Activated CD4-positive, alpha-beta T cell treated with anti-CD3 and anti-CD28 coated beads, Interleukin-2, Interleukin-4, amounts not matched to agents 100 ng/mL and 50 ng/mL, durations not matched to agents 16 hours and 8 hours (primary cell): Measurements from ENCODE around the gene FLNB.
A peak's percentile ranks its signal among the peaks of the same experiment; 100 is the strongest.

Experiments
- DNase-seq: peaks from one replicate; pipeline ENCODE4 v3.0.0-alpha.2; 2020; ENCODE audit warnings: low spot score

The FLNB gene

DNA sequence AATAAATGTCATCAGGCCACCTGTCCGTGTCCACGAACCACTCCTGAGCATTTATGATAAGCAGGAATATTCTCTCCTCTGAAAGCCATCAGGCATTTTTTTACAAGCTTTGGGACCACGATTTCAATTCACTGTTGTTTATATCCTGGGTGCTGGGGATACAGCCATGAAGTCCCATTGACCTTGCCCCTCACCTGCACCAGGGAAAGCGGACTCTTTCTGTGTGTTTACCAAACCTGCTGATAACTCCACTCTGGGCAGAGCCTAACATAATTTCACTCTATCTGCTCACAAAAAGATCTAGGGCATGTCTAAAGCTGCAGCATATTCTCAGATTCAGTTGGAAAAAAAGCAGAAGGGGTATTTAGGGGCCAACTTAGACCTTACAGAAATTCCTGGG, 197.8 kb downstream of the FLNB start:
- no peak for DNase-seq

DNA sequence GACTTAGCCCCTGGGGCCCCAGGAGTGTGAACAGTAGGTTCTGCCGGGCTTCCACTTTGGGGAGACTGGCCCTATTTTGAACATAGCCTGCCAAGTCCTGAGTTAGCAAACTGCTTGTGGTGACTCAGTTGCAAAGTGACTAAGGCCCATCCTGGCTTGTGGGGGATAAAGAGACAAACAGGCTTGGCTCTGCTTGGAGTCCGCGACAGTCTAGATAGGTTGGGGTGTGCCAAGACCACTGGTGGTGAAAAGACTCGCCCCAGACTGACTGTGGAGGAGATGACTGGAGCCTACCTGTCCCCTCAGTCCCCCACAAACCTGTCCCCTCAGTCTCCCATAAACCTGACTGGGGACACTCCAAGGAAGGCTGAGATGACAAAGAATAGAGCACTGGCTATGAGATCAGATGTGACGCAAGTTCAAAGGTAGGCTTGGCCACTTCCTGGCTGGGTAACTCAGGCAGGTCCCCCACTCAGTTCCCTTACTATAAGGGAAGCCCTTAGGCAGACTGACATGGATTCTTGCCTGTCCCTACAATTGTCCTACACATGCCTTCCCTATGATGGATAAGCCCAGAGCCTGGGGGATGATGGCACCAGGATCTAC, 198.3 kb downstream of the FLNB start:
- peak; percentile 50 for DNase-seq

DNA sequence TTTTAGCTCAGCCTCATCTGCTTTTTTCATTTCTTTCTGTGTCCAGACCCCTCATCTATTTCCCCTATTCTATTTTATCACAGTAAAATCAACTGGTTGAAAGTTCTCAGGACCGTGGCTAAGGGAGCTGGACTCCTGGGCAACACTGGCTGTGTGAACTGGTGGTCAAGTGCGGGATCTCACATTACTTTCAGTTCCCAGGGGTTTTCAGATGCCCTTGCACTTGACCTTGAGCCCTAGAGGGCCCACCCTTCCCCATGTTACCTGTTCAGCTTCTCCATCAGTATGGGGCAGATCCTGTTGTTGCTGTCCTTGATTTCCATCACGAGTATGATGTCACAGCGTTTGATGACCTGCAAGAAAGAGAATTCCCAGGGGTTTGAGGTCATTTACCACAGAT, 199.7 kb downstream of the FLNB start:
- no peak for DNase-seq

DNA sequence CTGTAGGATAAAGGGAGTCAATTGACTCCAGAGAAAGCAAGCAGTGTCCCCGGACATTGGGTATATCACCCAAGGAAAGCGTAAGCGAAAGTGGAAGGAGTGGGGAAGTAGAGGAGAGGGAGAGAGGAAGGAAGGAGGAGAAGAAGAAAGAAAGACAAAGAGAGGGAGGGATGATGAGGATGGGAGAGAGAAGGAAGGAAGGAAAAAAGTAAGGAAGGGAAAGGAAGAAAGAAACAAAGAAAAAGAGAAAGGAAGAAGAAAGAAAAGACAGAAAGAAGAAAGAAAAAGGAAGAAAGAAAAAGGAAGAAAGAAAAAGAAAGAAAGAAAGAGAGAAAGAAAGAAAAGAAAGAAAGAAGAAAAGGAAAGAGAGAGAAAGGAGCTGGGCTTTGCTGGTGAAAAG, 201.7 kb downstream of the FLNB start:
- DNase-seq: no peak

DNA sequence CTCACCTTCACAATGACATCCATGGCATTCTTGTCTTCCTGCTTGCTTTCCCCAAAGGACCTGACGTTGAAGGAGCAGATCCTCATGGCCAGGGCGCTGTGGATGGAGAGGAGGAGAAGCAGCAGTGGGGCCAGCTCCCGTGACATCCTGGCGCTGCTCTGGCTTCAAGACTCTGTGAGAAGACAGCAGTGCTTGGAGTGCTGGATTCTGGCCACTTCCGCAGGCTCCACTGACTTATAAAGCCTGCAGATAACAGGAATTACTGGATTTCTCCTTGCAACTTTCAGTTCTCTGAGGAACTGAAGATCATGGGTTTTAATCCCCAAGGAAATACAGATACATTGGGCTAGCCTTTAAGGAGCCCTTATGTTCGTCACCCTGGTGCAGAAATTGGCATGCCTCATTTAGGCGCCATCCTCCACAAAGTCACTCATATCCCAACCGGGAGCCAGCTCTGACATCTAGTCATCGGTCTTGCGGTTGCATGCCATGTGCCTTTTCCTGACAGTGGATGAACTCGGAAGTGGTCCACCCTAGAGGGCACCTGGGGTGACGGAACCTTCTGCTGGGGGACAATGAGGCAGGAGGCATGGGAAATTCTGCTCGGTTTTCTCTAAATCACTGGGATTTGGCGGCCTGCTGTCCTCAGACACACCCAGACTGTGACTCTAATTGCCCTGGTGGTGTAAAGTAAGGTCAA, 202.7 kb downstream of the FLNB start, which contains the start of gene DNASE1L3:
TSS of gene DNASE1L3 (minus strand) at position 212 of the 700 bp plus-strand sequence. CDS start at position 146, 66 bp downstream.
- no peak for DNase-seq

DNA sequence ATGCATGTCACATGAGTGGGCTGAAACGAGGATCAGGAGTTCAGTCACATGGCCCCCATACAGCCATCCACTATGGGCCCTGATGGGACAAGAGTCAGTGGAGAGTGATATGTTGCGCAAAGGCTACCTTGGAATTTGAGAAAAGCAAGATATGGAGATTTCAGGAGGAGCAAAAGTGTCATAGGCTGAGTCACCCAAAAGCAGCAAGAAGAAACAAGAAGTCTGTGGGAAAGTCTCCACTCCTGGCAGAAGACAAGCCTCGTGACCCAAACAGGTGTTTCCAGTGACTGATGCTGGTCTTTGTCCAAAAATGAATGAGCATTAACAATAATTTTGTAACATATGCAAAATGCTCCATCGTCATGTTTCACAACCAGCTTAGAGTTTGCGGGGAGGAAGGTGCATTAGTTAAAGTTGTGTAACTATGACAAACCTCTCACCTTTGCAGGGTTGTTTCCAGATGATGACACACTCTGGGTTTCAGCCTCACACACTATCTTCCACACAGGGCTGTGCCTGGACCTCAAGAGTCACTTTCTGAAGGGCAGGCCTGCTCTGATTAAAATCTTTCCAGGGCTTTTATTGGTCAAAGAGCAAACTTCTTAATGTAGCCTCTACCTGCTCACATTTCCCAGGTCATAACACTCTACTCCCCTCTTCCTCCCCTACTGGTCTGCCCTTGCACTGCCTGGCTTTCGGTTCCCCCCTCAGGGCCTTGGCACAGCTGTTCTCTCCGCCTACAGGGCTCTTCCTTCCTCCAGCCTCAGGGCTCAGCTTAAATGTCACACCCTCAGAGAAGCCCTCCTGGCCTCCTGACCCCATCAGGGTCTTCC, 206.5 kb downstream of the FLNB start:
- peak; percentile 76 for DNase-seq

DNA sequence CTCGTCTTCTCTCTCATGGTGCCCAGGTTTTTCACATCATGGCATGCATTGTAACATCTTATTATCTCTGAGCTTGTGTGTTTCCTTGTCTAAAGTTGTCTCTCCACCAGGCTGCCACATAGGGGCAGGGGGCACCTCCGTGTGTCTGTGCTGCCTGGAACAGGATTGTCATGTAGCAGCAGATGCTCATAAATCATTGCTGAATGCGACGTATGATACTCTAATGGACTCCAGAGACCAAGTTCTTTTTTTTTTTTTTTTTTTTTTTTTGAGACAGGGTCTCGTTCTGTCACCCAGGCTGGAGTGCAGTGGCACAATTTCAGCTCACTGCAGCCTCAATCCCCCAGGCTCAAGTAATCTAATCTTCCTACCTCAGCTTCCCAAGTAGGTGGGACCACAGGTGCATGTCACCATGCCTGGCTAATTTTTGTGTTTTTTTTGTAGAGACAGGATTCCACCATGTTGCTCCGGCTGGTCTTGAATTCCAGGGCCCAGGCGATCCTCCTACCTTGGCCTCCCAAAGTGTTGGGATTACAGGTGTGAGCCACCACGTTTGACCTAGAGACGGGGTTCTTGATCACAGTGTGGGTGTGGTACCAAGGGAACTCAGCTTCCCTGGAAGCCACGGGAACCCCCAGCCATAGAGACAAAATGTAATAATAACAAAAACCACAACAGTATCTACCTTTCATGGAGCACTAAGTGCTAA, 207.2 kb downstream of the FLNB start:
- no peak for DNase-seq

DNA sequence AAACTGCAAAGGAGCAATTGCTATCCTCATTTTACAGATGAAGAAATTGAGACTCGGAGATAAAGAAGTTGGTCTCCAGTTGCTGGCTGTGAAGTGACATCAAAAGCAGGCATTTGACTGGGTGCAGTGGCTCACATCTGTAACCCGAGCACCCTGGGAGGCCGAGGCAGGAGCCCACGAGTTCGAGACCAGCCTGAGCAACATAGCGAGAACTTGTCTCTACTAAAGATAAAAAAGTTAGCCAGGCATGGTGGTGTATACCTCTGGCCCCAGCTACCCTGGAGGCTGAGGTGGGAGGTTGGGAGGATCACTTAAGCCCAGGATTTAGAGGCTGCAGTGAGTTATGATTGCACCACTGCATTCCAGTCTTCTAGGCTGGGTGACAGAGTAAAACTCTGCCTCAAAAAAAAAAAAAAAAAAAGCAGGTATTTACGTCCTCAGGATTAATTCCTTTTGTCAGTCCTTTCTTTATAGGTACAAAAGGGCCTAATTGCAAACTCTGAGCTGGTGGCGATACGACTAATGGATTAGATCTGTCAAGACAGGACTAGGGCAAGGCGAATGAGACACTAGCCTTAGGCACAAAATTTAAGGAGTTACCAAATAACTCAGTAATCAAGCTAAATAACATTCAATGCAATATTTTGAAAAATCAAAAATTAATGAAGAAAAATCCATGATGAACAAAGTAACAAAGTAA, 208.4 kb downstream of the FLNB start:
- DNase-seq: no peak

DNA sequence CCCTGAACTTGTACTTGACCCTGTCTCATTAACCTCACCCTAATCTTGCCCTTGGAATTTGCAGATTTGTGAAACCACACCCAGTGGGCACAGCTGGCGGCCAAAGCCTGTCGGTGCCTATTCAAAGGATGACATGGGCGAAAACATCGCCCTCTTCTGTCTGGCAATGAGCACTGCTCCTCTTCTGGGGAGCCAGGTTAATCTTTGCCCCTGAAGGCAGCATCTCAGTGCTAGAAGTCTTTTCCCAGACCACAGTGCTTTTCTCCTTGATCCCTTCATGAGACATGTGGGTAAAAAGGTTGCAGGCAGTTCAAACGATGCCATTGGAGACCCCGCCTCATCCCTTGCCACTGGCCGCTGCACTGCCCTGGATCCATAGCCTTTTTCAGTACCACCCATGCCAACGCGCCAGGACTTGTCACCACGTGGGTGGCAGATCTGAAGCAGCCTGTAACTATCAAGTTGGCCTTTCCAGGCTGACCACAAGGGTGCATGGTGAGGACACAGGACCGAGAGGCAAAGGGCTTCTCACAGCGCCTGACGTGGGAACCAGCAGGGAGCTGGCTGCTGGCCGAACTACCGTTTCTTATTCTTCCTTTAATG, 209.1 kb downstream of the FLNB start:
- peak; percentile 74 for DNase-seq

DNA sequence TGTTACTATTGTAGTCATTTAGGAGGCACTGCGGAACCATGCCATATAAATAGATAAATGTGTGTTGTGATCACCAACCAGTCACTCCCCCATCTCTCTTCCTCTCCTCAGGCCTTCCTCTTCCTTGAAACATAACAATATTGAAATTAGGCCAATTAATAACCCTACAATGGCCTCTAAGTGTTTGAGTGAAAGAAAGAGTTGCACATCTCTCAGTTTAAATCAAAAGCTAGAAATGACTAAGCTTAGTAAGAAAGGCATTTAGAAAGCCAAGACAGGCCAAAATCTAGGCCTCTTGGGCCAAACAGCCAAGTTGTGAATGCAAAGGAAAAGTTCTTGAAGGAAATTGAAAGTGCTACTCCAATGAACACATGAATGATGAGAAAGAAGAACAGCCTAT, 210.7 kb downstream of the FLNB start:
- DNase-seq: peak; percentile 54
